ENCODE data around the gene LETM1. TPM values are rescaled to one million over a fixed set of nuclear protein-coding genes. Genes with fewer than 3 reads are reported as not detected.

Gene LETM1
- total and polyA plus RNA-seq, 3 experiments from 2014 or later, result 15.5 to 87.3 (median 85.4) TPM

DNA sequence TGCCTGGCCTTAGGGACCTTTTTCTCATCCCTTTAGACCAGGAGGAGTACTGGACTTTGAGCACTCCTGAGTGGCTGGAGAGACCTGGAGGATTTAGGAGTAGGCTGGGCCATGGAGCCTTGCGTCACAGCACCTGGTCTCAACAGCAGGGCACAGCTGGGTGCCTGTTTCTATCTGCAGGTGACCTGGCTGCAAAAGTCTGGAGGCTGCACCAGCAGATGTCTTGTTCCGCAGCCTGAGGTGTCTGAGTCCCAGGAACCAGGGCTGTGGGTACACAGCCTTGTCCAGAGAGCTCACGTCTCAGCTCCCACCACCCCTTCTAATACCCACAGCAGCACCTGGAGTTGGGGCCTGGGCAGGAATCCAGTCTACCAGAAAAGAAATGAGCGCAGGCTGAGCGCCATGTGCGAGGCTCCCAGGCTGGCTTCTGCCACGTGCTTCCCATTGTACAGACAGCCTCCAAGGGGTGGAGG, 10.3 kb upstream of the LETM1 start:
- Mint-ChIP-seq H3K4me1 (peaks cover 23 to 29% (median 26%) of the 10 kb centered on the region in 3 donors), H3K9me3 (no peaks in the 10 kb centered on the region), H3K27ac (no peak overlapping the region), H3K36me3 (no peaks in the 10 kb centered on the region), H3K27me3 (no peaks in the 10 kb centered on the region), H3K4me3 (peak overlapping the region in 1 of 7 donors; percentile 27)
- ChIA-PET POLR2A (no interaction called here), CTCF (no interaction called here)
- no peaks in the 10 kb centered on the region for H3K9me3 ChIP-seq (ENCODE audit: low read length)
- no peak overlapping the region for H3K4me3 ChIP-seq (ENCODE audit: low read length)
- H3K36me3 ChIP-seq (ENCODE audit: insufficient read depth, low read length), result no peaks in the 10 kb centered on the region
- H3K27me3 ChIP-seq (ENCODE audit: insufficient read depth, low read length, poor library complexity, severe bottlenecking), result no peaks in the 10 kb centered on the region
- no peak for DNase-seq
- H3K27ac ChIP-seq (ENCODE audit: low read depth, low read length), result no peak overlapping the region
- H3K4me1 ChIP-seq (ENCODE audit: insufficient read depth, low read length), result peaks cover 28% of the 10 kb centered on the region

- H3K4me1 Mint-ChIP-seq, result peaks cover 16 to 21% (median 18%) of the 10 kb centered on the region in 3 donors
- no peaks in the 10 kb centered on the region for H3K9me3 Mint-ChIP-seq
- H3K27ac Mint-ChIP-seq, result no peak overlapping the region
- no peaks in the 10 kb centered on the region for H3K36me3 Mint-ChIP-seq
- Histone ChIP-seq H3K36me3 (ENCODE audit: insufficient read depth, low read length) (no peaks in the 10 kb centered on the region), H3K4me3 (ENCODE audit: low read length) (no peak overlapping the region), H3K27me3 (ENCODE audit: insufficient read depth, low read length, poor library complexity, severe bottlenecking) (no peaks in the 10 kb centered on the region), H3K9me3 (ENCODE audit: low read length) (no peaks in the 10 kb centered on the region), H3K27ac (ENCODE audit: low read depth, low read length) (no peak overlapping the region), H3K4me1 (ENCODE audit: insufficient read depth, low read length) (peaks cover 20% of the 10 kb centered on the region)
- ChIA-PET POLR2A (no interaction called here), CTCF (no interaction called here)
- H3K4me3 Mint-ChIP-seq, result peak overlapping the region in 2 of 7 donors; percentile 11 to 65
- no peak for DNase-seq
- H3K27me3 Mint-ChIP-seq, result no peaks in the 10 kb centered on the region
Observed at GRCh38 chr4:1864076-1865008, 8.4 kb upstream of the LETM1 start.

- Histone ChIP-seq H3K4me3 (ENCODE audit: low read length) (peak overlapping the region; percentile 49), H3K27me3 (ENCODE audit: insufficient read depth, low read length, poor library complexity, severe bottlenecking) (no peaks in the 10 kb centered on the region), H3K36me3 (ENCODE audit: insufficient read depth, low read length) (no peaks in the 10 kb centered on the region), H3K4me1 (ENCODE audit: insufficient read depth, low read length) (peaks cover 20% of the 10 kb centered on the region), H3K27ac (ENCODE audit: low read depth, low read length) (no peak overlapping the region), H3K9me3 (ENCODE audit: low read length) (no peaks in the 10 kb centered on the region)
- peak overlapping the region; percentile 26 to 81 (median 70) for H3K4me3 Mint-ChIP-seq
- peaks cover 16 to 21% (median 18%) of the 10 kb centered on the region in 3 donors for H3K4me1 Mint-ChIP-seq
- no peaks in the 10 kb centered on the region for H3K36me3 Mint-ChIP-seq
- ChIA-PET CTCF (interaction anchor here (1.0 kb wide), 1 partner anchor 35 kb away, joined by 5 read pairs; no protein-coding TSS in a partner anchor), POLR2A (no interaction called here)
- H3K27ac Mint-ChIP-seq, result peak overlapping the region; percentile 17 to 87 (median 76)
- no peaks in the 10 kb centered on the region for H3K27me3 Mint-ChIP-seq
- H3K9me3 Mint-ChIP-seq, result no peaks in the 10 kb centered on the region
- DNase-seq, result no peak
Observed at GRCh38 chr4:1863297-1864033, 7.5 kb upstream of the LETM1 start.

GRCh38 chr4:1862961-1863296, 7.0 kb upstream of the LETM1 start:
- H3K27ac ChIP-seq (ENCODE audit: low read depth, low read length), result no peak overlapping the region
- H3K36me3 ChIP-seq (ENCODE audit: insufficient read depth, low read length), result no peaks in the 10 kb centered on the region
- peak overlapping the region; percentile 17 to 87 (median 70) for H3K27ac Mint-ChIP-seq
- CTCF ChIA-PET, result interaction anchor here (1.0 kb wide), 1 partner anchor 36 kb away, joined by 5 read pairs; no protein-coding TSS in a partner anchor
- peaks cover 0 to 2% of the 10 kb centered on the region in 2 donors for H3K27me3 Mint-ChIP-seq
- no peaks in the 10 kb centered on the region for H3K9me3 Mint-ChIP-seq
- no peaks in the 10 kb centered on the region for H3K36me3 Mint-ChIP-seq
- no peaks in the 10 kb centered on the region for H3K27me3 ChIP-seq (ENCODE audit: insufficient read depth, low read length, poor library complexity, severe bottlenecking)
- no peak for DNase-seq
- H3K4me3 Mint-ChIP-seq, result peak overlapping the region; percentile 26 to 81 (median 70)
- H3K4me3 ChIP-seq (ENCODE audit: low read length), result peak overlapping the region; percentile 49
- no peaks in the 10 kb centered on the region for H3K9me3 ChIP-seq (ENCODE audit: low read length)
- peaks cover 20% of the 10 kb centered on the region for H3K4me1 ChIP-seq (ENCODE audit: insufficient read depth, low read length)
- POLR2A ChIA-PET, result interaction anchor here (0.6 kb wide), 2 partner anchors 10 to 517 kb away, joined by 3 read pairs; no protein-coding TSS in a partner anchor
- H3K4me1 Mint-ChIP-seq, result peaks cover 16 to 21% (median 18%) of the 10 kb centered on the region in 3 donors

GRCh38 chr4:1862055-1862911, 6.3 kb upstream of the LETM1 start:
- H3K27me3 Mint-ChIP-seq, result peaks cover 0 to 2% of the 10 kb centered on the region in 2 donors
- H3K4me3 Mint-ChIP-seq, result peak overlapping the region; percentile 80 to 88 (median 83)
- H3K4me3 ChIP-seq (ENCODE audit: low read length), result peak overlapping the region; percentile 49
- no peak overlapping the region for H3K27ac ChIP-seq (ENCODE audit: low read depth, low read length)
- peaks cover 25% of the 10 kb centered on the region for H3K4me1 ChIP-seq (ENCODE audit: insufficient read depth, low read length)
- peak in 3 of 5 donors; percentile 22 to 56 (median 41) for DNase-seq
- H3K27ac Mint-ChIP-seq, result peak overlapping the region in 7 of 8 donors; percentile 66 to 87 (median 78)
- no peaks in the 10 kb centered on the region for H3K9me3 ChIP-seq (ENCODE audit: low read length)
- ChIA-PET POLR2A (interaction anchor here (0.6 to 1.0 kb wide), 3 partner anchors 8 to 516 kb away, joined by 3 to 8 read pairs (median 3); partner anchors contain the start of gene NSD2), CTCF (interaction anchor here (1.0 to 1.8 kb wide), 3 partner anchors 7 to 37 kb away, joined by 4 to 9 read pairs (median 5); no protein-coding TSS in a partner anchor)
- H3K27me3 ChIP-seq (ENCODE audit: insufficient read depth, low read length, poor library complexity, severe bottlenecking), result no peaks in the 10 kb centered on the region
- no peaks in the 10 kb centered on the region for H3K36me3 Mint-ChIP-seq
- H3K4me1 Mint-ChIP-seq, result peaks cover 20 to 25% (median 21%) of the 10 kb centered on the region in 3 donors
- no peaks in the 10 kb centered on the region for H3K9me3 Mint-ChIP-seq
- no peaks in the 10 kb centered on the region for H3K36me3 ChIP-seq (ENCODE audit: insufficient read depth, low read length)

- H3K27me3 ChIP-seq (ENCODE audit: insufficient read depth, low read length, poor library complexity, severe bottlenecking), result no peaks in the 10 kb centered on the region
- H3K27ac Mint-ChIP-seq, result peak overlapping the region in 2 of 8 donors; percentile 5 to 48
- ChIA-PET CTCF (interaction anchor here (0.6 to 0.9 kb wide), 3 partner anchors 17 to 591 kb away, joined by 3 to 5 read pairs (median 3); no protein-coding TSS in a partner anchor), POLR2A (no interaction called here)
- H3K4me3 ChIP-seq (ENCODE audit: low read length), result no peak overlapping the region
- H3K27me3 Mint-ChIP-seq, result peaks cover 0 to 2% of the 10 kb centered on the region in 2 donors
- peak overlapping the region in 2 of 7 donors; percentile 32 to 74 for H3K4me3 Mint-ChIP-seq
- peaks cover 32 to 41% (median 32%) of the 10 kb centered on the region in 3 donors for H3K4me1 Mint-ChIP-seq
- no peaks in the 10 kb centered on the region for H3K36me3 Mint-ChIP-seq
- no peaks in the 10 kb centered on the region for H3K9me3 Mint-ChIP-seq
- no peak overlapping the region for H3K27ac ChIP-seq (ENCODE audit: low read depth, low read length)
- H3K36me3 ChIP-seq (ENCODE audit: insufficient read depth, low read length), result no peaks in the 10 kb centered on the region
- DNase-seq, result no peak
- no peaks in the 10 kb centered on the region for H3K9me3 ChIP-seq (ENCODE audit: low read length)
- H3K4me1 ChIP-seq (ENCODE audit: insufficient read depth, low read length), result peaks cover 38% of the 10 kb centered on the region
Observed at GRCh38 chr4:1859389-1859753, 3.4 kb upstream of the LETM1 start.

- no peak overlapping the region for H3K4me3 ChIP-seq (ENCODE audit: low read length)
- Mint-ChIP-seq H3K27ac (no peak overlapping the region), H3K4me1 (peaks cover 33 to 40% (median 34%) of the 10 kb centered on the region in 3 donors), H3K9me3 (no peaks in the 10 kb centered on the region), H3K27me3 (peaks cover 0 to 2% of the 10 kb centered on the region in 2 donors), H3K36me3 (peaks cover 0 to 3% (median 0%) of the 10 kb centered on the region in 3 donors), H3K4me3 (peak overlapping the region in 3 of 7 donors; percentile 74 to 89 (median 75))
- ChIA-PET POLR2A (no interaction called here), CTCF (interaction anchor here (1.0 to 1.2 kb wide), 3 partner anchors 12 to 41 kb away, joined by 3 to 4 read pairs (median 3); no protein-coding TSS in a partner anchor)
- H3K4me1 ChIP-seq (ENCODE audit: insufficient read depth, low read length), result peaks cover 29% of the 10 kb centered on the region
- no peak overlapping the region for H3K27ac ChIP-seq (ENCODE audit: low read depth, low read length)
- no peaks in the 10 kb centered on the region for H3K27me3 ChIP-seq (ENCODE audit: insufficient read depth, low read length, poor library complexity, severe bottlenecking)
- no peaks in the 10 kb centered on the region for H3K36me3 ChIP-seq (ENCODE audit: insufficient read depth, low read length)
- DNase-seq, result no peak
- H3K9me3 ChIP-seq (ENCODE audit: low read length), result no peaks in the 10 kb centered on the region
Observed at GRCh38 chr4:1857931-1858330, 2.0 kb upstream of the LETM1 start.

All from CD8-positive, alpha-beta memory T cell (primary cell).